AG04450 (cell line): Measurements from ENCODE around the gene CORO7. TPM values are rescaled to one million over a fixed set of nuclear protein-coding genes. Genes with fewer than 3 reads are reported as not detected.

ENCODE experiments used
- CTCF ChIA-PET: fragments of 300-600, 350-600 bp; formaldehyde crosslinking; extraction: SDS; loops from one replicate; lab custom pipeline; 2022; ENCODE audit warnings: antibody characterized with exemption, inconsistent platforms; lab: Charles Lee
- POLR2A ChIA-PET: fragments of 350-600 bp; formaldehyde crosslinking; extraction: SDS; loops from one replicate; lab custom pipeline; 2021; ENCODE audit warnings: antibody characterized with exemption, inconsistent platforms; lab: Yijun Ruan, JAX
- DNase-seq: peaks from one replicate; pipeline ENCODE4 v3.0.0-alpha.2; 2011; ENCODE audit warnings: low read depth, low spot score
- H3K27ac ChIP-seq: one replicate; pipeline ENCODE4 v1.5.1; 2012; ENCODE audit warnings: low read depth, low read length, control low read depth
- H3K27me3 ChIP-seq: one replicate; pipeline ENCODE4 v1.6.0; 2012; ENCODE audit warnings: low read length; ENCODE audit not compliant: control insufficient read depth, insufficient read depth
- H3K4me3 ChIP-seq: 2 replicates; pipeline ENCODE4 v1.5.1; 2011; ENCODE audit warnings: mild to moderate bottlenecking, low read depth, low read length, control low read depth
- H3K9me3 ChIP-seq: 2 replicates; pipeline ENCODE4 v1.5.1; 2012; ENCODE audit warnings: low read length; ENCODE audit not compliant: control insufficient read depth, insufficient read depth
- polyA plus RNA-seq: library from polyadenylated mRNA; depleted of rRNA; stranded (reverse); fragments of >200 nt; gene quantifications from 2 replicates; pipeline ENCODE4 v1.2.3, GENCODE V29; 2011
- TF ChIP-seq, protein P1 (sequence below): IDR thresholded peaks from 2 replicates; pipeline ENCODE4 v1.5.1; 2011; ENCODE audit warnings: low read depth, low read length, control low read depth, inconsistent platforms

The CORO7 gene
- polyA plus RNA-seq, 1 experiment, result 7.0 TPM

- TF ChIP-seq, protein P1, sequence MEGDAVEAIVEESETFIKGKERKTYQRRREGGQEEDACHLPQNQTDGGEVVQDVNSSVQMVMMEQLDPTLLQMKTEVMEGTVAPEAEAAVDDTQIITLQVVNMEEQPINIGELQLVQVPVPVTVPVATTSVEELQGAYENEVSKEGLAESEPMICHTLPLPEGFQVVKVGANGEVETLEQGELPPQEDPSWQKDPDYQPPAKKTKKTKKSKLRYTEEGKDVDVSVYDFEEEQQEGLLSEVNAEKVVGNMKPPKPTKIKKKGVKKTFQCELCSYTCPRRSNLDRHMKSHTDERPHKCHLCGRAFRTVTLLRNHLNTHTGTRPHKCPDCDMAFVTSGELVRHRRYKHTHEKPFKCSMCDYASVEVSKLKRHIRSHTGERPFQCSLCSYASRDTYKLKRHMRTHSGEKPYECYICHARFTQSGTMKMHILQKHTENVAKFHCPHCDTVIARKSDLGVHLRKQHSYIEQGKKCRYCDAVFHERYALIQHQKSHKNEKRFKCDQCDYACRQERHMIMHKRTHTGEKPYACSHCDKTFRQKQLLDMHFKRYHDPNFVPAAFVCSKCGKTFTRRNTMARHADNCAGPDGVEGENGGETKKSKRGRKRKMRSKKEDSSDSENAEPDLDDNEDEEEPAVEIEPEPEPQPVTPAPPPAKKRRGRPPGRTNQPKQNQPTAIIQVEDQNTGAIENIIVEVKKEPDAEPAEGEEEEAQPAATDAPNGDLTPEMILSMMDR, result no peak; the same call in 1 of the 2 replicates
- H3K9me3 ChIP-seq, result no peaks in the 10 kb centered on the region
These were observed 7.1 kb downstream of the CORO7 start for GRCh38 chr16:4409081-4409932.

DNA sequence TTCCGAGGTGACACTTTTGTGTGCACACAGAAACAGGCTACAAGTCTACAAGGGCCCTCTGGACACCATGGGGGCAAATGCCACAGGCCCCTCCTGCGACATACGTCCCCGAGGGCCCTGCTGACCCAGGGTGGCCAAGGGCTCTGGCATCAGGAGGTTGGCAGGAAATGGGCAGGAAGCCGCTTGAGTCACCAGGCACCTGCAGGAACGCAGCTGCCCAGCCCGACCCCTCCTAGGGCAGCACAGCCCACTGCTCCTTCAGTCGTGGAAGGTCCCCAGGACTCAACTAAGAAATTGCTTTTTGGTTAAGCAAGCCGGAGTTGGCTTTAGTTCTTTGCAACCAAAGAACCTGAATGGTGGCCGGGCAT, 8.1 kb downstream of the CORO7 start:
- ChIA-PET CTCF (interaction anchor here (0.7 to 1.1 kb wide), 3 partner anchors 29 to 142 kb away, joined by 3 read pairs; no protein-coding TSS in a partner anchor), POLR2A (interaction anchor here (0.6 kb wide), 1 partner anchor 28 kb away, joined by 4 read pairs; no protein-coding TSS in a partner anchor)
- DNase-seq, result no peak
- no peaks in the 10 kb centered on the region for H3K9me3 ChIP-seq
- H3K27me3 ChIP-seq, result no peaks in the 10 kb centered on the region
- H3K27ac ChIP-seq, result peak overlapping the region; percentile 39
- TF ChIP-seq, protein P1, result no peak
- H3K4me3 ChIP-seq, result no peak overlapping the region

More at GRCh38 chr16:4409081-4409932, 7.1 kb downstream of the CORO7 start:
- Histone ChIP-seq H3K27me3 (no peaks in the 10 kb centered on the region), H3K4me3 (no peak overlapping the region), H3K27ac (no peak overlapping the region)
- DNase-seq, result no peak
- CTCF ChIA-PET, result interaction anchor here (0.6 to 1.1 kb wide), 2 partner anchors 141 to 379 kb away, joined by 3 to 4 read pairs; no protein-coding TSS in a partner anchor
- POLR2A ChIA-PET, result interaction anchor here (1.0 to 3.2 kb wide), 2 partner anchors 22 to 36 kb away, joined by 3 to 9 read pairs; no protein-coding TSS in a partner anchor

DNA sequence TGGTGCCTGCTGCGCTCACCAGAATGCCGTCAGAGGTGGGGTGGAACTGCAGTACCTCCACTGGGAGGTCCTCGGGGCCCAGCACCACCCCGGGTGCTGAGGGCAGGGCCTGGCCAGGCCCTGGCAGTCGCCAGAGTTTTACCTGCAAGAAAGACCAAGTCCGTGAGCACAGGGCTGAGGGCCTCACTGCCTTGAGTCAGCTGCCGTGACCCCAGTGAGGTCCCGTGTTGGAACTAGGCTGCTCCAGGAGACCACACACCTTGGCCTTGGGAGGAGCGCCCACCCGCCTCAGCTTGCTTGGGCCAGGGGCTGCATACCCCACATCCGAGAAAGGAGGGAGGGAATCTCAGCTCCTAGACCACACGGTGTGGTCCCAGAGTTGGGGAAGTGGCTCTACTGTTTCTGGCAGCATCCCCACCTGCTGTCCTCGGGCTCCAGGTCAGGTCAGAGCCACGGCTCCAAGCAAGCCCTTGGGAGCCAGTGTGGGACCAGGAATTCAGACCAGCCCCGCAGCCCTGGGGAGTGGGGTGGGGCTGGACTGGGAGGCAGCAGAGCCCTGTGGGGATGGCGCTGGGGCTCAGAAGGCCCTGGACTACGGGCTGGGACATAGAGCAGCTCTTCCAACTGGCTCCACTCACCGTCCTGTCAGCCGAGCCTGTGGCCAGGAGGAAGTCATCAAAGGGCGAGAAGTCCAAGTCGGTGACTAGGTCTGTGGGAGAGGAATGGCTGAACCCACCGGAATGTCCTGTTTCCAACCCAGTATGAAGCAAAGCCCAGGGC, 8.7 kb downstream of the CORO7 start:
- CTCF ChIA-PET, result no interaction called here
- peak; percentile 43 for DNase-seq
- H3K27ac ChIP-seq, result peak overlapping the region; percentile 39

DNA sequence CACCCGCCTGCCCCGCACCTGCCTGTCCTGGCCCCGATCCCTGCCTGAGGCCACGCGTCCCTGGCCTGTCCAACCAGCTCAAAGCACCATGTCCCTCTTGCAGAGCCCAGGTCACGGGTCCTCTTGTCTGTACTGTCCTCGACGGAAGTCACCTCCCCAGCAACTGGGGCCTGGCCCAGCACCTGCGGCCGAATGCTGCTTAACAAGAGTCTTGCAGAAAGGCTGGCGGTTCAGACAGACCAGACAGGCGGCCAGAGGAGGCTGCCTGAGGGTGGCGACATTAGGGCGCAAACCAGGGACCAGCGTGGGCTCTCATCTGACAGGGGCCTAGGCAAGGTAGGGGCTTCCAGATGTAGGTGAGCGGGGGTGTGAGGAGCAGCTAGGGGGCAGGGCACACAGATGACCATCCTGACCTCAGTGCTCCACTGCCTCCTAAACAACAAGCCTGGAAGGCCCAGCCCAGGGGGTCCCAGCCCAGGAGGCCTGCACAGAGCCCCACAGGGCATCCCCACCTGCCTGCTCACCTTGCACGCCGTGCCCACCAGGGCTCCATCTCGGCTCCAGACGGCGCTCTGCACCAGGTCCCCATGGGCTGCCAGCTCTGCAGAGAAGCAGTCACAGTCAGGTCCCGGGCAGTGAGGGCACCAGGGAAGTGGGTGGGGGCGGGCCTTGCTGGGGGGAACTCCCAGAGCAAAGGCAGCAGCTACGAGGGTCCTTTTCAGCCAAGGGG, 11.3 kb downstream of the CORO7 start:
- CTCF ChIA-PET, result interaction anchor here (0.7 to 6.2 kb wide), 7 partner anchors 12 to 65 kb away, joined by 3 to 120 read pairs (median 55); partner anchors contain the start of gene PAM16
- no peaks in the 10 kb centered on the region for H3K27me3 ChIP-seq
- no peaks in the 10 kb centered on the region for H3K9me3 ChIP-seq
- POLR2A ChIA-PET, result interaction anchor here (0.7 to 1.3 kb wide), 3 partner anchors 11 to 362 kb away, joined by 3 to 4 read pairs (median 3); no protein-coding TSS in a partner anchor
- DNase-seq, result no peak
- TF ChIP-seq, protein P1, result no peak
- no peak overlapping the region for H3K4me3 ChIP-seq
- H3K27ac ChIP-seq, result no peak overlapping the region

More for the DNA sequence above, 8.7 kb downstream of the CORO7 start:
- Histone ChIP-seq H3K9me3 (no peaks in the 10 kb centered on the region), H3K27me3 (no peaks in the 10 kb centered on the region), H3K4me3 (no peak overlapping the region)
- TF ChIP-seq, protein P1, result no peak
- POLR2A ChIA-PET, result interaction anchor here (0.6 kb wide), 1 partner anchor 28 kb away, joined by 4 read pairs; no protein-coding TSS in a partner anchor
